Subcutaneous adipose tissue (tissue), 4 donors: ENCODE results near the gene SKA1. TPM values are rescaled to one million over a fixed set of nuclear protein-coding genes. Genes with fewer than 3 reads are reported as not detected.

Experiments used
- CTCF ChIP-seq: fragments of 450-650 bp; IDR thresholded peaks from one replicate; pipeline ENCODE4 v1.5.1; 2016; ENCODE audit warnings: low read depth, mild to moderate bottlenecking, control low read depth, antibody characterized with exemption, moderate library complexity
- total RNA-seq, 4 donors: library from RNA; depleted of rRNA; stranded (reverse); fragments of >200 nt; gene quantifications; one replicate each; pipeline ENCODE4 v1.1.0, GENCODE V29; 2016

SKA1 gene
- under 1 TPM in 3 of 4 donors, not detected in 1; 0.66 to 0.75 (median 0.68) TPM for total RNA-seq

- no peak for TF ChIP-seq CTCF
Observed at GRCh38 chr18:50374753-50375391, at the start of gene SKA1. Gene SKA1 (plus strand): TSS chr18:50375046. CDS start chr18:50375831, 785 bp downstream.

- no peak for TF ChIP-seq CTCF
Observed at GRCh38 chr18:50327983-50328382, 46.9 kb upstream of the SKA1 start.

GRCh38 chr18:50330176-50330575 is 44.7 kb upstream of the SKA1 start:
- no peak for TF ChIP-seq CTCF

- TF ChIP-seq CTCF, result no peak
Observed at GRCh38 chr18:50331691-50332090, 43.2 kb upstream of the SKA1 start.

GRCh38 chr18:50334546-50335152 is 40.2 kb upstream of the SKA1 start:
- TF ChIP-seq CTCF, result no peak

- TF ChIP-seq CTCF, result no peak
Observed at GRCh38 chr18:50338122-50338521, 36.7 kb upstream of the SKA1 start.

- TF ChIP-seq CTCF, result no peak
Observed at GRCh38 chr18:50338715-50339114, 36.1 kb upstream of the SKA1 start.
